ENCODE measurements around the gene KLK10.
"Not testable (repeated sequence)": the region's sequence is repeated elsewhere in the genome, so short reads cannot be mapped to it uniquely, and the experiment has no call there.

The KLK10 gene

DNA sequence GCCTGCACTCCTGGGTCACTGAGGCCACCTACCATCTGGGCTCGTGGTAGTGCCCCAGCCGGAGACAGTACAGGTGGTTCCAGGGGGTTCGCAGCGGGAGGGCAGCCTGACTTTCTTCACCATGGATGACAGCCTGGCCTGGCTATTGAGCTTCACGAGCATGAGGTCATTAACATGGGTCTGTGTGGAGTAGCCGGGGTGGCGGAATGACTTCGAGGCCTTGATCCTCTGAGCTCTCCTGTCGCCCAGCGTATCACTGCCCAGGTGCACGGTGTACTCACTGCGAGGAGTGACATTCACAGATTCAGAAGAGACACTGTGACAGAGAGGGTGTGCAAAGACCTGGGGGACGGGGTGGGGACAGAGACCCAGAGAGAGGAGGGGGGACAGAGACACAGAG is 39.3 kb downstream of the KLK10 start:
- Histone ChIP-seq H3K27ac (ENCODE audit: low read depth, low read length) (no peak overlapping the region), H2AFZ (ENCODE audit: low read length, unreplicated experiment) (no peak overlapping the region), H3K4me3 (ENCODE audit: low read depth, low read length) (no peak overlapping the region), H3K36me3 (ENCODE audit: insufficient read depth, low read length) (no peaks in the 10 kb centered on the region), H3K4me1 (ENCODE audit: control insufficient read depth, insufficient read depth, low read length, unreplicated experiment) (no peaks in the 10 kb centered on the region), H3K79me2 (ENCODE audit: control insufficient read depth, insufficient read depth, low read length, unreplicated experiment) (no peaks in the 10 kb centered on the region), H3K27me3 (ENCODE audit: insufficient read depth, low read length) (peaks cover 31% of the 10 kb centered on the region)

DNA sequence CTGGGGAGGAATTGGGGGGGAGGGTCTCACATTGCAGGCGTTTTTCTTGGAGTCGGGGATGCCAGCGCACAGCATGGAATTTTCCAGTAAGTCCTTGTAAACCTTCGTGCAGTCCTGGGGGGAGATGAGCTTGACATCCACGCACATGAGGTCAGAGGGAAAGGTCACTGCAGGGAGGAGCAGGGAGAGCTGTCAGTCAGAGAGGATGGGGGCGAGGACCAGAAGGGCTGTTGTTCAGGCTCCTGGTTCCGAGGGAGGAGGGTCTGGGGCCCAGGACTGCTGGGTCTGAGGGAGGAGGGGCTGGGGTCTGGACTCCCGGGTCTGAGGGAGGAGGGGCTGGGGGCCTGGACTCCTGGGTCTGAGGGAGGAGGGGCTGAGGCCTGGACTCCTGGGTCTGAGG is 39.8 kb downstream of the KLK10 start:
- Histone ChIP-seq H3K79me2 (ENCODE audit: control insufficient read depth, insufficient read depth, low read length, unreplicated experiment) (no peaks in the 10 kb centered on the region), H3K27ac (ENCODE audit: low read depth, low read length) (no peak overlapping the region), H3K27me3 (ENCODE audit: insufficient read depth, low read length) (peaks cover 31% of the 10 kb centered on the region), H3K36me3 (ENCODE audit: insufficient read depth, low read length) (no peaks in the 10 kb centered on the region), H3K4me1 (ENCODE audit: control insufficient read depth, insufficient read depth, low read length, unreplicated experiment) (no peaks in the 10 kb centered on the region), H3K4me3 (ENCODE audit: low read depth, low read length) (no peak overlapping the region), H2AFZ (ENCODE audit: low read length, unreplicated experiment) (no peak overlapping the region)

DNA sequence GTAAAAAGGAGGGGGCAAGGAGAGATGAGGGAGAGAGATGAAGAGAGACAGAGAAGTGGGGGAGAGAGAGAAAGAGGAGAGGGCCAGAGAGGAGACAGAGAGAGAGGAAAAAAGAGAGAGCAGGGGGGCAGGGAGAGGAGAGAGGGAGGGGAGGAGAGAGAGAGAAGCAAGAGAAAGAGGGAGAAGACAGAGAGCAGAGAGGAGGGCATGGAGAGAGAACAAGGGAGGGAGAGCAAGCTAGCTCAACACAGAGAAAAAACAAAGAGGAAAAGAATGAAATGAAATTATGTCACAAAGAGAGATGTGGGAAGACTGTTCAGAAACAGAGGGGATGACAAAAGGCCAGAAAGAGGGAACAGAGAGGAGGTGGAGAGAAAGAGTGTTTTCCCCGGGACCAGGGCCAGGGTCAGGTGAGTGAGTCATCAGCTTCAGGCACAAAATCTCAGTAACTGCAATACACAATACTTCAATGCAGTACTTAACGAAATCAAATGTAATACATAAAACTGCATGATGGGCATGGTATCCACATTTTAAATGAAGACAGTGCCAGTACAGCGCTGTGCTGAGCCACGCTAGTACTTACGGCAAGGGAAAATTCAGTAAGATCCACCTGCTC is 40.6 kb downstream of the KLK10 start:
- H2AFZ ChIP-seq (ENCODE audit: low read length, unreplicated experiment) = no peak overlapping the region
- no peaks in the 10 kb centered on the region for H3K36me3 ChIP-seq (ENCODE audit: insufficient read depth, low read length)
- no peaks in the 10 kb centered on the region for H3K79me2 ChIP-seq (ENCODE audit: control insufficient read depth, insufficient read depth, low read length, unreplicated experiment)
- H3K27ac ChIP-seq (ENCODE audit: low read depth, low read length) = no peak overlapping the region
- H3K27me3 ChIP-seq (ENCODE audit: insufficient read depth, low read length) = peaks cover 30% of the 10 kb centered on the region
- no peaks in the 10 kb centered on the region for H3K4me1 ChIP-seq (ENCODE audit: control insufficient read depth, insufficient read depth, low read length, unreplicated experiment)
- no peak overlapping the region for H3K4me3 ChIP-seq (ENCODE audit: low read depth, low read length)

DNA sequence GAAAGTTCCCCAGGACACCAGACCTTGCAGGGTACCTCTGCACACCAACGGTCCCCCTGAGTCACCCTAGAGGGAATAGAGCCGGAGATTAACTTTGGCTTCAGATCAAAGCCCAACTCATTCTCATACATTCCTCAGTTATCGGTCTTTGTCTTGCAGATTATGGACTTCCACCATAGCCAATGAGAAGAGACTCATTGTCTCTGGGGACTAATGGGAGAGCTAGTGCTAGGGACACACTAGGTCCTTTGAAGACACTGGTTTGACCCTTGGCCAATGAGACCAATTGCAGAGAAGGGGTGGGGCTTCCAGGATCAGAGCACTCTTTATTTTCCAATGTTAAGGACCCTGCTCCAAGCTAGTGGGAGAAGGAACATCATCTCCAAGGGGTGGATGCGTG is 41.9 kb downstream of the KLK10 start:
- H2AFZ ChIP-seq (ENCODE audit: low read length, unreplicated experiment) = no peak overlapping the region
- no peaks in the 10 kb centered on the region for H3K4me1 ChIP-seq (ENCODE audit: control insufficient read depth, insufficient read depth, low read length, unreplicated experiment)
- H3K27me3 ChIP-seq (ENCODE audit: insufficient read depth, low read length) = peaks cover 29% of the 10 kb centered on the region
- no peak overlapping the region for H3K27ac ChIP-seq (ENCODE audit: low read depth, low read length)
- H3K79me2 ChIP-seq (ENCODE audit: control insufficient read depth, insufficient read depth, low read length, unreplicated experiment) = no peaks in the 10 kb centered on the region
- no peak overlapping the region for H3K4me3 ChIP-seq (ENCODE audit: low read depth, low read length)
- H3K36me3 ChIP-seq (ENCODE audit: insufficient read depth, low read length) = no peaks in the 10 kb centered on the region

DNA sequence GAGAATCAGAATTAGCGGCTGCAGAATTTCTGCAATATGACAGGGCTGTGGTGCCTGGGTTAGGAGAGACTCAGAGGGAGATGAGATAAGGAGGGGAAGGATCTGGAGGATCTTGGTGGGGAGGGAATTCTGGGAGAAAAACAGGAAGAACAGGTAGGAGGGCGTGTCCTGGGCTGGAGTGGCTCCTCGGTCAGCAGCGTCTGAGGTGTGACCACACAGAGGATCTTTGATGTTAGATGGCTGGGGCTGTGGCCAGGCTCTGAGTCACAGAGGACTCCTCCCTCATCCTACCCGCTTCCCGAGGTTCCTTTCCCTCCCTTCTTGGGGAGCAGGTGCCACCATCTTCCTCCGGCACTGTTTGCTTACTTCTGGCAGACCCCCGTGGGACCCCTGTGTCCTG is 43.7 kb downstream of the KLK10 start:
- H3K27me3 ChIP-seq (ENCODE audit: insufficient read depth, low read length) = peaks cover 25% of the 10 kb centered on the region
- H3K27ac ChIP-seq (ENCODE audit: low read depth, low read length) = no peak overlapping the region
- no peak overlapping the region for H3K4me3 ChIP-seq (ENCODE audit: low read depth, low read length)
- H3K36me3 ChIP-seq (ENCODE audit: insufficient read depth, low read length) = no peaks in the 10 kb centered on the region
- H2AFZ ChIP-seq (ENCODE audit: low read length, unreplicated experiment) = no peak overlapping the region
- no peaks in the 10 kb centered on the region for H3K79me2 ChIP-seq (ENCODE audit: control insufficient read depth, insufficient read depth, low read length, unreplicated experiment)
- H3K4me1 ChIP-seq (ENCODE audit: control insufficient read depth, insufficient read depth, low read length, unreplicated experiment) = no peaks in the 10 kb centered on the region

DNA sequence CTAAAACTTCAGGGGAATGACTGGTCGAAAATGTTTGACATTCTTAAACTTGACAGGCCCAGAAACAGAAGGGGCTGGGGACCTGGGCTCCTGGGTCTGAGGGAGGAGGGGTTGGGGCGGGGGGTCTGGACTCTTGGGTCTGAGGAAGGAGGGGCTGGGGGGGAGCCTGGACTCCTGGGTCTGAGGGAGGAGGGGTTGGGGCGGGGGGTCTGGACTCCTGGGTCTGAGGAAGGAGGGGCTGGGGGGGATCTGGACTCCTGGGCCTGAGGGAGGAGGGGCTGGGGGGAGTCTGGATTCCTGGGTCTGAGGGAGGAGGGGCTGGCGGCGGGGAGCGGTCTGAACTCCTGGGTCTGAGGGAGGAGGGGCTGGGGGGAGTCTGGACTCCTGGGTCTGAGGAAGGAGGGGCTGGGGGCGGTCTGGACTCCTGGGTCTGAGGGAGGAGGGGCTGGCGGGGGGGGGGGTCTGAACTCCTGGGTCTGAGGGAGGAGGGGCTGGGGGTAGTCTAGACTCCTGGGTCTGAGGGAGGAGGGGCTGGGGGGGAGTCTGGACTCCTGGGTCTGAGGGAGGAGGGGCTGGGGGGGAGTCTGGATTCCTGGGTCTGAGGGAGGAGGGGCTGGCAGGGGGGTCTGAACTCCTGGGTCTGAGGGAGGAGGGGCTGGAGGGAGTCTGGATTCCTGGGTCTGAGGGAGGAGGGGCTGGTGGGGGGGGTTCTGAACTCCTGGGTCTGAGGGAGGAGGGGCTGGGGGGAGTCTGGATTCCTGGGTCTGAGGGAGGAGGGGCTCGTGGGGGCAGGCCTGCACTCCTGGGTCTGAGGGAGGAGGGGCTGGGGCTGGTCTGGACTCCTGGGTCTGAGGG is 44.6 kb downstream of the KLK10 start:
- H3K27me3 ChIP-seq (ENCODE audit: insufficient read depth, low read length) = peaks cover 24% of the 10 kb centered on the region
- no peaks in the 10 kb centered on the region for H3K36me3 ChIP-seq (ENCODE audit: insufficient read depth, low read length)
- H3K4me3 ChIP-seq (ENCODE audit: low read depth, low read length) = no peak overlapping the region
- H3K4me1 ChIP-seq (ENCODE audit: control insufficient read depth, insufficient read depth, low read length, unreplicated experiment) = no peaks in the 10 kb centered on the region
- H3K27ac ChIP-seq (ENCODE audit: low read depth, low read length) = no peak overlapping the region
- H3K79me2 ChIP-seq (ENCODE audit: control insufficient read depth, insufficient read depth, low read length, unreplicated experiment) = no peaks in the 10 kb centered on the region
- H2AFZ ChIP-seq (ENCODE audit: low read length, unreplicated experiment) = no peak overlapping the region

DNA sequence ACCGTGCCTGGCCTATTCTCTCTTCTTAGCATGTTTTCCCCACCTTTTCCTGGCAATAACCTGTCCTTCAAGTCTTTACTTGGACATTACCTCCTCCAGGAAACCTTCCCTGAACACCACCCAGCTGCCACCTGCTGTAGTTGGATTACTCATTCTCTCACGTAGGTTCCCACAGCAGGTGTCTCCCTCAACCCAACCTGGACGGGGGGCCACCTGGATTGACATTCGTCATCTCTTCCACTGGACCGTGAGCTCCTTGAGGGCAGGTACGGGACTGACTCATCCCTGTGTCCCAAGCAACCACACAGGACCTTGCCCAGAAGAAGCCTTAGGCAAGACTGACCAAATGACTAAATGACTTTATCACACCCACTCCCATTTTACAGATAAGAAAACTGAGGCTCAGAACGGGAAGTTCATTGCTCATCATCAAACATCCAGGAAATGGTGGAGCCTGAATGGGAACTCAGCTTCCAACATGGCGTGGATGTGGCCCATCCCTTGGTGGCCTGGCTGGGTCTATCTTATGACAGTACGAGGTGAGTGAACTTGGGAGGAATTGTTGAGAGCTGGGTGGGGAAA is 46.6 kb downstream of the KLK10 start:
- Histone ChIP-seq H3K27ac (ENCODE audit: low read depth, low read length) (no peak overlapping the region), H2AFZ (ENCODE audit: low read length, unreplicated experiment) (no peak overlapping the region), H3K4me1 (ENCODE audit: control insufficient read depth, insufficient read depth, low read length, unreplicated experiment) (no peaks in the 10 kb centered on the region), H3K27me3 (ENCODE audit: insufficient read depth, low read length) (peaks cover 19% of the 10 kb centered on the region), H3K36me3 (ENCODE audit: insufficient read depth, low read length) (no peaks in the 10 kb centered on the region), H3K79me2 (ENCODE audit: control insufficient read depth, insufficient read depth, low read length, unreplicated experiment) (no peaks in the 10 kb centered on the region), H3K4me3 (ENCODE audit: low read depth, low read length) (no peak overlapping the region)

DNA sequence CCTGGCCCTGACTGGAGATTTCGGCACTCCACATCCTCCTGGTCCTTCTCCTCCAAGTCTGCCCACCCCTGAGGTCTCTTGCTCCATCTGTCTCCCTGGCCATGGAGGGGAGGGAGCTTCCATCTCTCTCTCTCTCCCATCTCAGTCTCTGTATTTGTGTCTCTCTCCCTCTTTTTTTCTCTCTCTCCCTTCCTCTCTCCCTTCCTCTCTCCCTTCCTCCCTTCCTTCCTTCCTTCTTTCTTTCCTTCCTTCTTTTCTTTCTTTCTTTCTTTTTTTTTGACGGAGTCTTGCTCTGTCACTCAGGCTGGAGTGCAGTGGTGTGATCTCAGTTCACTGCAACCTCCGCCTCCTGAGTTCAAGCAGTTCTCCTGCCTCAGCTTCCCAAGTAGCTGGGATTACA is 49.7 kb downstream of the KLK10 start:
- not testable (repeated sequence) for H3K4me1 ChIP-seq (ENCODE audit: control insufficient read depth, insufficient read depth, low read length, unreplicated experiment); H2AFZ ChIP-seq (ENCODE audit: low read length, unreplicated experiment); H3K79me2 ChIP-seq (ENCODE audit: control insufficient read depth, insufficient read depth, low read length, unreplicated experiment); H3K27me3 ChIP-seq (ENCODE audit: insufficient read depth, low read length); H3K27ac ChIP-seq (ENCODE audit: low read depth, low read length); H3K4me3 ChIP-seq (ENCODE audit: low read depth, low read length); H3K36me3 ChIP-seq (ENCODE audit: insufficient read depth, low read length)

DNA sequence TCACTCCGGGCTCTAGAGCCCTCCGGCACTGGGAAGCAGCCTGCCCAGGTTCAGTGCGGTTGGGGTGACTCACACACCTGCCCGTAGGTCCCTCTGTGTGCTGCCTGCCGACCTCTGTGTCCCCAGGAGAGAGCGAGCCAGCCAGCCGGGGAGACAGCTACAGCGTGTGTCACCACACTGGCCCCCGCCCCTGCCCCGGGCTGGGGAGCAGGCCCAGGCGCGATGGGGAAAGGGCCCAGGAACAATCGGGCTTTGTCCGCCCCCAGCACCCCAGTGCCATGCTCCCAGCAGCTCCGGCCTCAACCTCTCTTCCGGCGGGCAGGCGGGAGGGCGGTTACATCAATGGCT is 50.1 kb downstream of the KLK10 start, which contains the start of gene KLK6:
Gene KLK6 (minus strand): TSS at position 179 of the 348 bp plus-strand sequence. CDS start 1,487 bp downstream, outside the sequence.
- Histone ChIP-seq H3K4me3 (ENCODE audit: low read depth, low read length) (no peak within 1 kb of the TSS), H3K4me1 (ENCODE audit: control insufficient read depth, insufficient read depth, low read length, unreplicated experiment) (no peaks in the 10 kb centered on the region), H3K27me3 (ENCODE audit: insufficient read depth, low read length) (peaks cover 9% of the 10 kb centered on the region; the same call in 1 of the 2 replicates), H2AFZ (ENCODE audit: low read length, unreplicated experiment) (no peak within 1 kb of the TSS), H3K36me3 (ENCODE audit: insufficient read depth, low read length) (no peaks in the 10 kb centered on the region), H3K79me2 (ENCODE audit: control insufficient read depth, insufficient read depth, low read length, unreplicated experiment) (no peaks in the 10 kb centered on the region), H3K27ac (ENCODE audit: low read depth, low read length) (no peak within 1 kb of the TSS)

DNA sequence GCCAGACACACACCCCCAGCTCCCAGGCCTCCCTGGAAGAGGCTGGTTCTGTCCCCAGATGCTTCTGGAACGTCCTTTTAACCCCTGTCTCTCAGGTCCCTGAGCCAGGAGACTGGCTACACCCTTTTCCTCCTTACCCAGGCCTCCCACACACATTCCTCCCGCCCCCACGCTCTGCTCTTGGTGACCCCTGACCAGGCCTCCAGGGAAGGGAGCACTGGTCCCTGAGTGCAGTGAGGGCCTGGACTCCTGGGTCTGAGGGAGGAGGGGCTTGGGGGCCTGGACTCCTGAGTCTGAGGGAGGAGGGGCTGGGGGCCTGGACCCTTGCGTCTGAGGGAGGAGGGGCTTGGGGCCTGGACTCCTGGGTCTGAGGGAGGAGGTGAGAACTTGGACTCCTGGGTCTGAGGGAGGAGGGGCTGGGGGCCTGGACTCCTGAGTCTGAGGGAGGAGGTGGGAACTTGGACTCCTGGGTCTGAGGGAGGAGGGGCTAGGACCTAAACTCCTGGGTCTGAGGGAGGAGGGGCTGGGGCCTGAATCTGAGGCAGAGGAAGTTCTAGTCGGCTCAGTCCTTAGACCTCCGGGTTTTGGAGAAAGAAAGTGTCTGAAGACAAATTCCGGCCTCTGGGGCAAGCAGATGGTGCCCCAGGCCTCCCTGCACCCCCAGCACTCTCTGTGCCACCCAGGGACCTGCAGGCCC is 50.6 kb downstream of the KLK10 start:
- Histone ChIP-seq H3K4me3 (ENCODE audit: low read depth, low read length) (no peak overlapping the region), H2AFZ (ENCODE audit: low read length, unreplicated experiment) (no peak overlapping the region), H3K79me2 (ENCODE audit: control insufficient read depth, insufficient read depth, low read length, unreplicated experiment) (no peaks in the 10 kb centered on the region), H3K27me3 (ENCODE audit: insufficient read depth, low read length) (peaks cover 9% of the 10 kb centered on the region; the same call in 1 of the 2 replicates), H3K27ac (ENCODE audit: low read depth, low read length) (no peak overlapping the region), H3K36me3 (ENCODE audit: insufficient read depth, low read length) (no peaks in the 10 kb centered on the region), H3K4me1 (ENCODE audit: control insufficient read depth, insufficient read depth, low read length, unreplicated experiment) (no peaks in the 10 kb centered on the region)

Measured in ACC112 (cell line).